HG02642 (cell line): ENCODE measurements around the gene CCDC106.
A peak's percentile ranks its signal among the peaks of the same experiment; 100 is the strongest.

Experiments used
- ATAC-seq: cut with Tn5 transposase; IDR thresholded peaks from one replicate; pipeline ENCODE4 v1.9.1; 2021; ENCODE audit warnings: mild to moderate bottlenecking; ENCODE audit not compliant: unreplicated experiment, poor library complexity

CCDC106 gene

DNA sequence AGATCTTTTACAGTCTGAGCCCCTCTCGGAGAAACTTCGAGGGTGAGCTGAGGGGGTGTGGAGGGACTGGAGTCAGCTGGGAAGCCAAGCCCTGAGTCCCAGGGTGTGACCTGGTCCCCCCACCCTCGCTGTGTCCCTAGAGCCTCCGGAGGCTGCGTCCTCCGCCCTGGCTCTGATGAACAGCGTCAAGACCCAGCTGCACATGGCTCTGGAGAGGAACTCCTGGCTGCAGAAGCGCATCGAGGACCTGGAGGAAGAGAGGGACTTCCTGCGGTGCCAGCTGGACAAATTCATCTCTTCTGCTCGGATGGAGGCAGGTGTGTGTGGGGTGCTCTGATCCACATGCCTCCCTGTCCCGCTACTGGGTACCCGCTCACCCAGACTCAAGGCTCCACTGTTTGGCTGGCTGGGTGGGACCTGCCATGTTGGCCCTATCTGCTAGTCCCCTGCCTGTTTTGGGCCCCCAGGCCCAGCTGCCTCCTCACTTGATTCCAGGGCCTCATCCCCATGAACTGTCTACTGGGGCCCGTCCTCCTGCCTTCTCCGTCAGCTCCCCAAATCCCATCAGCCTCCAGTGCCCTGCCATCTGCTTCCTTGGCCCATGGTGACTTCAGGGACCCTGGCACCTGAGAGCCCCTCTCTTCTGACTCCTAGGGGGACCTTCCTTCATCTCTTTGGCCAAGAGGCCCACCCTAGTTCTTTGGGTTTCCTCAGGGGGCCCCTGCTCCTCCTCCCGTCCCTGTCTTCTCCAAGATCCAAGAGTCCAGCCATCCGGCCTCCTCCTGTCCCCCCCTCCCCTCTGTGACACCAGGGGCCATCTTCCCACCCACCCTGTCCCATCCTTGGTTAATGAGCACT is 1.5 kb downstream of the CCDC106 start:
- no peak for ATAC-seq

GRCh38 chr19:55650126-55650557 is 2.1 kb downstream of the CCDC106 start:
- no peak for ATAC-seq

DNA sequence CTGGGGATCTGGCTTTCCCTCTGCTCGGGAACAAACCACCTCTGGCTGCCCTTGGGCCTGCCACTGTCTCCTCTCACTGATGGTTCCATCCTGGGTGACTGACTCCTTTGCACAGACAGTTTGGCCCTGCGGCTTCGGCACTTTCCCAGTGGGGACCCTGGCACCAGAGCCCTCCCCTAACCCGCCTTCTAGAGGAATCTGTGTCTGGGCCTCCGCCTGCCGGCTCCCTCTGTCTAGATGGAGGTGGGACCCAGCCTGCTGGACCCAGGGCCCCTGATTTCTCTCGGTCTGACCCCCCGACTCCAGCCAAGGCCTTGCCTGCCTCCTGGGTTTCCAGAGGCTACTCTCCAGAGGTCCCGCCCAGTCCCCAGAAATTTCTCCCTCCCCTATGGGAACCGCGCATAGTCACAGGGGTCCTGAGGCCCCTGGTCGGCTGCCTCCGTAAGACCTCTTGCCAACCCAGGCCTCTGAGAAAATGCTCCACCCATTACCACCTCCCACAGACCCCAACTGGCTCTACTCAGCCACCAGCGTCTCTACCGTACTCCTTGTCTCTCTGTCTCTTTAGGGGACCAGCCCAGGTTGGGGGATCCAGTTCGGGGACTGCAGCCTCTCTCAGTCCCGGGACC is 2.7 kb downstream of the CCDC106 start:
- no peak for ATAC-seq

- no peak for ATAC-seq
Observed at GRCh38 chr19:55651236-55651635, 3.2 kb downstream of the CCDC106 start.

DNA sequence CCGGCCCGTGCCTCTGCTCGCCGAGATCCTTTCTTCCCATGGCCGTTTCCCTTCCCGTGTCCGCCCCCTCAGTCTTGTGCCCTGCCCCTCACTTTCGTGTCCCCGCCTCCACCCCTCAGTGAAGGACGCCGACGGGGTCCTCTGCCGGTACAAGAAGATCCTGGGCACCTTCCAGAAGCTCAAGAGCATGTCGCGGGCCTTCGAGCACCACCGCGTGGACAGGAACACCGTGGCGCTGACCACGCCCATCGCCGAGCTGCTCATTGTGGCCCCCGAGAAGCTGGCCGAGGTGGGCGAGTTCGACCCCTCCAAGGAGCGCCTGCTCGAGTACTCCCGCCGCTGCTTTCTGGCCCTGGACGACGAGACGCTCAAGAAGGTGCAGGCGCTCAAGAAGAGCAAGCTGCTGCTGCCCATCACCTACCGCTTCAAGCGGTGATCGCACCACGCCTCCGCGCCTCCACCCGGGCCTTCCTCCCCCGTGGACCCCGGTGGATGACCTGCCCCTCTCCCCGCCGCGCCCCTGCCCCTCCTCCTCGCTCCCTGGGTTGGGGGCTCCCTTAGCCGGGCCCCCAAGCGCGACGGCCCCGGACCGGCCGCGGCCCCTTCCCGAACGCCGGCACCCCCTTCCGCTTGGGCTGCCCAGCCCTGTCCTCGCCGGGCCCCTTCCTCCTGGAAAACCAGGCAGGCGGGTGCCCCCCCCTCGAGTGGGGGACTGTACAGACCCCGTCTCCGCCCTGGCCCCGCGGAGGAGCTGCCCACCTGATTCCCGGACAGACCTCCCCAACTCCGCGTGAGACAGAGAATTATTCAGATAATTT is 4.5 kb downstream of the CCDC106 start:
- ATAC-seq, result no peak

DNA sequence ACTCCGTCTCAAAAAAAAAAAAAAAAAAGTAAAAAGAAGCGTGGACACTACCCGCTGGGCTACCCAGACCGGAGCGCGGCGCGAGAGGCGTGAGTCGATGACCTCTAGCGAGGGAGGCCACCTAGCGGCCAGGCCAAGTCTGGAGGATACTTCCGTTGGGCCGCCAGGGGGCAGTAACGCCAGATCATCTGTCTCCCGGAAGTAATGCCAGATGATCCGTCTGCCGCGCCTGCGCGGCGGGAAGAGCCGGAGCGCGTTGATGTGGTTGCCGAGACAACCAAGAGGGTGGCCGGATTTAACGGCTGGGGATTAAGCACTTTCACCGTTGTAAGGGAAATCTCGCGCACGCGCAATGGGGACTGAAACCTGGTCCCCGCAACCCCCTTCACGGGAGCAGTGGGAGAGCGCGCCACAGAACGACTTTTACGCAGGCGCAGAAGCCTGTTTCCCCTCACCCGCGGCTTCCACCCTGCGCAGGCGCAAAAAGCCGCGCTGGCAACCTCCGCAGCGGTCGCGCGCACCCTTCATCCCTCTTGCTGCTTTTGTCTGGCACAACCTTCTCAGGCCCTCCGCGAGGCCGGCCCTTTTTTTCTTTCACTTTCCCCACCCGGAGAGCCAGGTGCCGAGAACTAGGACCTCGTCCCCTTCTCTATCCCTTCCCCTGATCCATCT is 5.8 kb downstream of the CCDC106 start:
- peak; percentile 46 for ATAC-seq

- ATAC-seq, result peak; percentile 61
Observed at GRCh38 chr19:55654323-55654867, 6.4 kb downstream of the CCDC106 start.

DNA sequence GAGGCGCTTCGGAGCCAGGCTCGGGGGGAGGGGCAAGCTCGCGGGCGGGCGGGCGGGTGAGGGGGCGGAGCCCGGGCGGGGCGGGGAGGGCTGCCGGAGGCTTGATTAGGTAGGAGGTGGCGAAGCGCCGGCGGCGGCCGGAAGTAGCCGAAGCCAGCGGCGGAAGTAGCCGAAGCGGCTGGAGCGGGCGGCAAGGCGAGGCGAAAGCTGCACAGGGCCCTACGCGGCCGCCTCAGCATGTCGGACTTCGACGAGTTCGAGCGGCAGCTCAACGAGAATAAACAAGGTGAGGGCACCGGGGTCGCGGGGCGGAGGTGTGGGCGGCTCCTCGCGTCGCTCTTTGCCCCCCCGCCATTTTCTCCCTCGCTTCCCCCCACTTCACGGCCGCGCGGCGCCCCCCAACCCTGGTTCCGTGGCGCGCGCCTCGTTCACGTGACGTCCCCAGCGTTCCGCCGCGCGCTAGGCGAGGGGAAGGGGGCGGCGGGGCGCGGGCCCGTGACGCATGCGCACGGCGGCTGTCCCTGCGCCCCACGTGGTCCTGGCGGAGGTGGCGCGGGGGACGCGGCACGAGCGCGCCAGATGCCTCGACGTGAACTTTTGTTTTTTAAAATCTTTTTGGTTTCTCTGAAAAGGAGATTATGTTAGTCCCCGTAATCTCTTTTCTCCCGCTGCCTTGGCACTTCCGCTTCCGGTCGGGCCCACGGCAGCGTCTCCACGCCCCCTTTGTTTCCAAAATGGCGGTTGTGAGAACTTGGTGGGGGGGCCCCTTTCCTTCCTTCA is 7.0 kb downstream of the CCDC106 start, which contains the start of gene U2AF2:
TSS of gene U2AF2 (plus strand) at position 168 of the 780 bp plus-strand sequence. CDS start at position 238, 70 bp downstream.
- ATAC-seq, result peak; percentile 43

DNA sequence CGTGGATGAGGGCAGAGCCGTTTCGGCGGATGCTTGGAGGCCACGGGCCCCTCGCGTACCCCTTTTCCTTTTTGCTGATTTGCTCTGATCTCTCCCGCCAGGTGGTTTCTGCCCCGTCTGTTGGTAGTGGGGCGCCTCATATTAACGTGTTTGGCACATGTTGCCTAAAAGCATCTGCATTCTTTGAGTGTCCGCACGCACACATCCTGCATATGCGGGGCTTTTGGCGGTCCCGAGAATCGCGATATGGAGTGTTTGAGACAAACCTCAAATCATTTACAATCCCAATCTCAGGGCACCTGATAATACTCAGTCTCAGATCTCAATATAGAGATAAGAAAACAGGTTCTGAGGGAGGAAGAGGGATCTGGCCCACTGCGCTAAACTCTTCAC is 7.6 kb downstream of the CCDC106 start:
- ATAC-seq, result no peak

GRCh38 chr19:55656552-55656951 is 8.5 kb downstream of the CCDC106 start:
- no peak for ATAC-seq

GRCh38 chr19:55656988-55657747 is 9.2 kb downstream of the CCDC106 start:
- ATAC-seq, result no peak

- no peak for ATAC-seq
Observed at GRCh38 chr19:55658846-55659459, 10.9 kb downstream of the CCDC106 start.

DNA sequence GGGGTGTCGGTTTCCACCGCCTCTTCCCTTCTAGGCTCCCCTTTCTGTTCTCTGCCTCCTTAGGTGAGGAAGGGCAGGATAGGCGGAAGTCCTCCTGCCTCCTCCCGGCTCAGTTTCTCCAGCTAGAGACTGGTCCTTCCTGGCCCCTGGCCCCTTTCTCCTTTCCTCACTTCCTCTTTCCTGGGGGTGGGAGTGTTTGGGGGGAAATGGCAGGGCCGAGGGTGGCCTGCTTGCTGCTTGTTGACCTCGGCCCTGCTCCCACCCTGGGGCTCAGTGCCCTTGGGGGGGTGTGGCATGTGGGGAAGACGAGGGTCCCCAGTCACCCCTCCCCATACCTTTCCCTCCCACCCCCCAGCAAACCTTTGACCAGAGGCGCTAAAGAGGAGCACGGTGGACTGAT is 11.8 kb downstream of the CCDC106 start:
- ATAC-seq, result no peak

DNA sequence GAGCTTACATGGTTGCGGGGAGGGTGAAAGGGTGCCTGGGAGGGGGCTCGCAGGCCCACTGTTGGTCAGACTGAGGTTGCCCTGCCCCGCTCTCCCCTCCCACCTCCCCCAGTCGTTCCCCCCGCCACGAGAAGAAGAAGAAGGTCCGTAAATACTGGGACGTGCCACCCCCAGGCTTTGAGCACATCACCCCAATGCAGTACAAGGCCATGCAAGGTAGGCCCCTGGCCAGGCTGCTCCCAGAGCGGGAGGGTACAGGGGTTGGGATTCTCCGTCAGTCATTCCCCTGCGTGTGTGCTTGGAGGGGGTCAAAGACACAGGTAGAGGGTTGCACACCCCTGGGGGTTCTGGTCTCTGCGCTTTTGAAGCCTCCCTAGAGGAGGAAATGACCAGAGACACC is 12.4 kb downstream of the CCDC106 start:
- no peak for ATAC-seq

- ATAC-seq, result no peak
Observed at GRCh38 chr19:55660991-55661390, 13.0 kb downstream of the CCDC106 start.

DNA sequence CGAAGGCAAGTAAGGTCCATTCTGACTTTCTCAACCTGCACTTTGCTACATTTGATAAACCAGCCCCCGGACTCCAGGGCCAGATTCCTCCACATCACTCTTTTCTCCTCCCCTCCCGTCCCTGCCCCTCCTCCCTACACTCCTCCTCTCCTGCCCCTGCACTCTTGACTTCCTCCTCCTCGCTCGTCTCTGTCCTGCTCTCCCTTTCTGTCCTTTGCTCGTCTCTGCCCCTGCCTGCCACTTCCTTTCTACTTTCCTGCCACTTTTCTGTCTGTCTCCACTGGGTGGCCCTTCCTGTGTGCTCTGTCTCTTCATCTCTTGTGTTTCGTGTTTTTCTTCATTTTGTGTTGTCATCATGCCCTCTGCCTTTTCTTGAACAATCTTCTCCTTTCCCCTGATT is 13.8 kb downstream of the CCDC106 start:
- no peak for ATAC-seq

- no peak for ATAC-seq
Observed at GRCh38 chr19:55663846-55664536, 16.0 kb downstream of the CCDC106 start.
